ENCODE results near the gene SGSM2. TPM values are rescaled to one million over a fixed set of nuclear protein-coding genes. Genes with fewer than 3 reads are reported as not detected.

Gene SGSM2
- total RNA-seq, 1 experiment from 2014 or later = 62.0 TPM

GRCh38 chr17:2372180-2372579, 34.9 kb downstream of the SGSM2 start:
- no peak overlapping the region for H3K4me2 ChIP-seq
- H3F3A ChIP-seq (ENCODE audit: insufficient read depth, low read depth) = no peaks in the 10 kb centered on the region
- no peak for TF ChIP-seq EZH2 (IDR thresholded peaks at IDR 0.05; ENCODE audit: low read depth)
- no peak for TF ChIP-seq CTCF (conservative IDR thresholded peaks at IDR 0.05)
- H4K20me1 ChIP-seq (ENCODE audit: insufficient read depth) = no peaks in the 10 kb centered on the region
- H3K27me3 ChIP-seq (ENCODE audit: insufficient read depth, low read depth) = no peaks in the 10 kb centered on the region
- no peaks in the 10 kb centered on the region for H3K9me3 ChIP-seq (ENCODE audit: insufficient read depth, low read depth)
- no peak overlapping the region for H2AFZ ChIP-seq
- H3K36me3 ChIP-seq (ENCODE audit: low read depth) = no peaks in the 10 kb centered on the region
- BruUV-seq (replicated peaks) = no TSS peak
- H3K27ac ChIP-seq = no peak overlapping the region
- H3K4me1 ChIP-seq (replicated peaks; ENCODE audit: insufficient read depth) = no peaks in the 10 kb centered on the region
- POLR2A ChIA-PET (ENCODE audit: unreplicated experiment) = no interaction called here
- H3K9me2 ChIP-seq (ENCODE audit: insufficient read depth) = no peaks in the 10 kb centered on the region
- H3K4me3 ChIP-seq = no peak overlapping the region
- no peak for DNase-seq
- no peaks in the 10 kb centered on the region for H3K79me2 ChIP-seq (ENCODE audit: low read depth)
- intact Hi-C loops (cut with micrococcal nuclease; ENCODE audit: unreplicated experiment) = no loop called here
- CTCF ChIA-PET = no interaction called here

GRCh38 chr17:2372681-2373080, 35.4 kb downstream of the SGSM2 start:
- CTCF ChIA-PET = no interaction called here
- POLR2A ChIA-PET (ENCODE audit: unreplicated experiment) = no interaction called here
- Histone ChIP-seq H3K4me3 (no peak overlapping the region), H4K20me1 (ENCODE audit: insufficient read depth) (no peaks in the 10 kb centered on the region), H3K9me2 (ENCODE audit: insufficient read depth) (no peaks in the 10 kb centered on the region), H3K79me2 (ENCODE audit: low read depth) (no peaks in the 10 kb centered on the region), H3K36me3 (ENCODE audit: low read depth) (no peaks in the 10 kb centered on the region), H3K4me2 (no peak overlapping the region), H3K27ac (no peak overlapping the region), H3K4me1 (replicated peaks; ENCODE audit: insufficient read depth) (no peaks in the 10 kb centered on the region), H3F3A (ENCODE audit: insufficient read depth, low read depth) (no peaks in the 10 kb centered on the region), H2AFZ (no peak overlapping the region), H3K9me3 (ENCODE audit: insufficient read depth, low read depth) (no peaks in the 10 kb centered on the region), H3K27me3 (ENCODE audit: insufficient read depth, low read depth) (no peaks in the 10 kb centered on the region)
- no TSS peak for BruUV-seq (replicated peaks)
- TF ChIP-seq EZH2 (IDR thresholded peaks at IDR 0.05; ENCODE audit: low read depth) = no peak
- TF ChIP-seq CTCF (conservative IDR thresholded peaks at IDR 0.05) = no peak
- intact Hi-C loops (cut with micrococcal nuclease; ENCODE audit: unreplicated experiment) = no loop called here
- DNase-seq = no peak

GRCh38 chr17:2373179-2373578, 35.9 kb downstream of the SGSM2 start:
- Histone ChIP-seq H3K36me3 (ENCODE audit: low read depth) (no peaks in the 10 kb centered on the region), H3K4me3 (no peak overlapping the region), H3F3A (ENCODE audit: insufficient read depth, low read depth) (no peaks in the 10 kb centered on the region), H3K27ac (no peak overlapping the region), H3K27me3 (ENCODE audit: insufficient read depth, low read depth) (no peaks in the 10 kb centered on the region), H3K4me2 (no peak overlapping the region), H2AFZ (no peak overlapping the region), H3K4me1 (replicated peaks; ENCODE audit: insufficient read depth) (no peaks in the 10 kb centered on the region), H3K79me2 (ENCODE audit: low read depth) (no peaks in the 10 kb centered on the region), H3K9me2 (ENCODE audit: insufficient read depth) (no peaks in the 10 kb centered on the region), H4K20me1 (ENCODE audit: insufficient read depth) (no peaks in the 10 kb centered on the region), H3K9me3 (ENCODE audit: insufficient read depth, low read depth) (no peaks in the 10 kb centered on the region)
- ChIA-PET POLR2A (ENCODE audit: unreplicated experiment) (no interaction called here), CTCF (no interaction called here)
- DNase-seq = no peak
- no peak for TF ChIP-seq EZH2 (IDR thresholded peaks at IDR 0.05; ENCODE audit: low read depth)
- TF ChIP-seq CTCF (conservative IDR thresholded peaks at IDR 0.05) = no peak
- intact Hi-C loops (cut with micrococcal nuclease; ENCODE audit: unreplicated experiment) = no loop called here
- BruUV-seq (replicated peaks) = no TSS peak
